Keratinocyte (primary cell): ENCODE measurements around the gene WDPCP.

Experiments used
- EZH2 ChIP-seq: IDR thresholded peaks from one replicate; pipeline ENCODE4 v1.6.1; 2012; ENCODE audit warnings: inconsistent platforms, mild to moderate bottlenecking, low read length, moderate library complexity
- TF ChIP-seq, protein P1 (sequence below), 3 experiments: IDR thresholded peaks in 1 of 3; conservative IDR thresholded peaks in 1 of 3; optimal IDR thresholded peaks in 1 of 3; 2 replicates in 2 of 3; 3 replicates in 1 of 3; pipeline versions ENCODE3 to v1.5.1; 2011; ENCODE audit warnings: low read length in 3 of 3, mild to moderate bottlenecking in 3 of 3, moderate library complexity in 2 of 3, control low read depth in 1 of 3, inconsistent platforms in 1 of 3; ENCODE audit not compliant: insufficient read depth in 2 of 3; ENCODE audit errors: extremely low read depth in 1 of 3

DNA sequence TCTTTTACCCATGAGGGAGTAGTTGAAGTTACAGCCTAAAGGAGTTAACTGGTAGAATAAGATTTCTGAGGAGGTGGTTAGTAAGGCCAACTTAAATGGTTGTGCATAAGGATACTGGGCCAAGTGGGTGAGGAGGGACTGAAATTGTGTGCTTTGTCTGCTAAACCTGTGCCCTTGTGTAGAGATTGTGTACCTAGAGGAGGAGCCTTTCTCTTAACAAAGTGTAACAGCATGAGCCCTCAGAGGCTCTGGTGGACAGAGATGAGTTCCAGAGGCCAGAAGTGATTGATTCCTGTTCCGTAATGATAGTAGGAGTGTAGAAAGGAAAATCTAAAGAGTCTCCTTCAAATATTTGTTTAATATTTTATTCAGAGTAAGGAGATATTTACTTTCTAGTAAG lies 494.8 kb downstream of the WDPCP start:
- TF ChIP-seq, protein P1, sequence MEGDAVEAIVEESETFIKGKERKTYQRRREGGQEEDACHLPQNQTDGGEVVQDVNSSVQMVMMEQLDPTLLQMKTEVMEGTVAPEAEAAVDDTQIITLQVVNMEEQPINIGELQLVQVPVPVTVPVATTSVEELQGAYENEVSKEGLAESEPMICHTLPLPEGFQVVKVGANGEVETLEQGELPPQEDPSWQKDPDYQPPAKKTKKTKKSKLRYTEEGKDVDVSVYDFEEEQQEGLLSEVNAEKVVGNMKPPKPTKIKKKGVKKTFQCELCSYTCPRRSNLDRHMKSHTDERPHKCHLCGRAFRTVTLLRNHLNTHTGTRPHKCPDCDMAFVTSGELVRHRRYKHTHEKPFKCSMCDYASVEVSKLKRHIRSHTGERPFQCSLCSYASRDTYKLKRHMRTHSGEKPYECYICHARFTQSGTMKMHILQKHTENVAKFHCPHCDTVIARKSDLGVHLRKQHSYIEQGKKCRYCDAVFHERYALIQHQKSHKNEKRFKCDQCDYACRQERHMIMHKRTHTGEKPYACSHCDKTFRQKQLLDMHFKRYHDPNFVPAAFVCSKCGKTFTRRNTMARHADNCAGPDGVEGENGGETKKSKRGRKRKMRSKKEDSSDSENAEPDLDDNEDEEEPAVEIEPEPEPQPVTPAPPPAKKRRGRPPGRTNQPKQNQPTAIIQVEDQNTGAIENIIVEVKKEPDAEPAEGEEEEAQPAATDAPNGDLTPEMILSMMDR (optimal IDR thresholded peaks at IDR 0.05 in 1 of 3, IDR thresholded peaks at IDR 0.05 in 1 of 3, conservative IDR thresholded peaks at IDR 0.05 in 1 of 3; ENCODE audit: extremely low read depth in 1 of 3, insufficient read depth in 2 of 3, low read length in 3 of 3) = no peak
- TF ChIP-seq EZH2 = no peak
